Measurements from ENCODE around the gene CST3. TPM values are rescaled to one million over a fixed set of nuclear protein-coding genes. Genes with fewer than 3 reads are reported as not detected.

CST3 gene
- total RNA-seq, 1 experiment from 2014 or later = 262 TPM

GRCh38 chr20:23653400-23653938 is 15.7 kb upstream of the CST3 start:
- Histone ChIP-seq H4K20me1 (ENCODE audit: insufficient read depth) (no peaks in the 10 kb centered on the region), H3K9me2 (ENCODE audit: insufficient read depth) (no peaks in the 10 kb centered on the region), H3K4me1 (replicated peaks; ENCODE audit: insufficient read depth) (no peaks in the 10 kb centered on the region), H3K27me3 (ENCODE audit: insufficient read depth, low read depth) (no peaks in the 10 kb centered on the region), H2AFZ (no peak overlapping the region), H3K79me2 (ENCODE audit: low read depth) (no peaks in the 10 kb centered on the region), H3K36me3 (ENCODE audit: low read depth) (no peaks in the 10 kb centered on the region), H3K4me2 (no peak overlapping the region), H3K27ac (no peak overlapping the region), H3F3A (ENCODE audit: insufficient read depth, low read depth) (no peaks in the 10 kb centered on the region), H3K9me3 (ENCODE audit: insufficient read depth, low read depth) (no peaks in the 10 kb centered on the region), H3K4me3 (no peak overlapping the region)
- ChIA-PET CTCF (no interaction called here), POLR2A (ENCODE audit: unreplicated experiment) (no interaction called here)
- no peak for DNase-seq
- no peak for TF ChIP-seq EZH2 (IDR thresholded peaks at IDR 0.05; ENCODE audit: low read depth)
- TF ChIP-seq CTCF (conservative IDR thresholded peaks at IDR 0.05) = no peak
- no TSS peak for BruUV-seq (replicated peaks)
- intact Hi-C loops (cut with micrococcal nuclease; ENCODE audit: unreplicated experiment) = no loop called here

DNA sequence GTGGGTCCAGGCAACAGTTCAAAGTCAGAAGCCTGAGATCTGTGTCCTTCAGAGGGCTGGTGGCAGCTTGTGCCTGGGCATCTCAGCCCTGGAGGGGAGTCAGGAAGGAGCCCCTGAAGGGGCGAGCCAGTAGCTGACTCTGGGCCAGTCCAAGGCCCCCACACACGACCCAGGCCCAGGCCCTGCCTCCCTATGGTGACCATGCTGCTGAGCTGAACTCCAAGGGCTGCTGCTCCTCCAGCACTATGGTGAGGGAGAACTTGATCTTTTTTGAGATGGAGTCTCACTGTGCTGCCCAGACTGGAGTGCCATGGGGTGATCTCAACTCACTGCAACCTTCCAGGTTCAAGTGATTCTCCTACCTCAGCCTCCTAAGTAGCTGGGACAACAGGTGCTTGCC is 15.2 kb upstream of the CST3 start:
- Histone ChIP-seq H2AFZ (no peak overlapping the region), H3F3A (ENCODE audit: insufficient read depth, low read depth) (no peaks in the 10 kb centered on the region), H3K27ac (no peak overlapping the region), H3K4me1 (replicated peaks; ENCODE audit: insufficient read depth) (no peaks in the 10 kb centered on the region), H3K4me3 (no peak overlapping the region), H3K27me3 (ENCODE audit: insufficient read depth, low read depth) (no peaks in the 10 kb centered on the region), H4K20me1 (ENCODE audit: insufficient read depth) (no peaks in the 10 kb centered on the region), H3K36me3 (ENCODE audit: low read depth) (no peaks in the 10 kb centered on the region), H3K4me2 (no peak overlapping the region), H3K79me2 (ENCODE audit: low read depth) (no peaks in the 10 kb centered on the region), H3K9me2 (ENCODE audit: insufficient read depth) (no peaks in the 10 kb centered on the region), H3K9me3 (ENCODE audit: insufficient read depth, low read depth) (no peaks in the 10 kb centered on the region)
- POLR2A ChIA-PET (ENCODE audit: unreplicated experiment) = no interaction called here
- intact Hi-C loops (cut with micrococcal nuclease; ENCODE audit: unreplicated experiment) = no loop called here
- TF ChIP-seq CTCF (conservative IDR thresholded peaks at IDR 0.05) (no peak), EZH2 (IDR thresholded peaks at IDR 0.05; ENCODE audit: low read depth) (no peak)
- no peak for DNase-seq
- CTCF ChIA-PET = no interaction called here
- BruUV-seq (replicated peaks) = no TSS peak

- BruUV-seq (replicated peaks) = no TSS peak
- no peak for DNase-seq
- ChIA-PET CTCF (no interaction called here), POLR2A (ENCODE audit: unreplicated experiment) (no interaction called here)
- Histone ChIP-seq H3K4me1 (replicated peaks; ENCODE audit: insufficient read depth) (no peaks in the 10 kb centered on the region), H3K36me3 (ENCODE audit: low read depth) (no peaks in the 10 kb centered on the region), H3K9me2 (ENCODE audit: insufficient read depth) (no peaks in the 10 kb centered on the region), H3K4me2 (no peak overlapping the region), H4K20me1 (ENCODE audit: insufficient read depth) (no peaks in the 10 kb centered on the region), H2AFZ (no peak overlapping the region), H3F3A (ENCODE audit: insufficient read depth, low read depth) (no peaks in the 10 kb centered on the region), H3K9me3 (ENCODE audit: insufficient read depth, low read depth) (no peaks in the 10 kb centered on the region), H3K4me3 (no peak overlapping the region), H3K27me3 (ENCODE audit: insufficient read depth, low read depth) (no peaks in the 10 kb centered on the region), H3K79me2 (ENCODE audit: low read depth) (no peaks in the 10 kb centered on the region), H3K27ac (no peak overlapping the region)
- intact Hi-C loops (cut with micrococcal nuclease; ENCODE audit: unreplicated experiment) = no loop called here
- TF ChIP-seq EZH2 (IDR thresholded peaks at IDR 0.05; ENCODE audit: low read depth) = no peak
- no peak for TF ChIP-seq CTCF (conservative IDR thresholded peaks at IDR 0.05)
Observed at GRCh38 chr20:23652371-23652770, 14.6 kb upstream of the CST3 start.
